ENCODE measurements around the gene UBXN7. TPM values are rescaled to one million over a fixed set of nuclear protein-coding genes. Genes with fewer than 3 reads are reported as not detected.
"Not testable (repeated sequence)": the region's sequence is repeated elsewhere in the genome, so short reads cannot be mapped to it uniquely, and the experiment has no call there.

UBXN7 gene, protein sequence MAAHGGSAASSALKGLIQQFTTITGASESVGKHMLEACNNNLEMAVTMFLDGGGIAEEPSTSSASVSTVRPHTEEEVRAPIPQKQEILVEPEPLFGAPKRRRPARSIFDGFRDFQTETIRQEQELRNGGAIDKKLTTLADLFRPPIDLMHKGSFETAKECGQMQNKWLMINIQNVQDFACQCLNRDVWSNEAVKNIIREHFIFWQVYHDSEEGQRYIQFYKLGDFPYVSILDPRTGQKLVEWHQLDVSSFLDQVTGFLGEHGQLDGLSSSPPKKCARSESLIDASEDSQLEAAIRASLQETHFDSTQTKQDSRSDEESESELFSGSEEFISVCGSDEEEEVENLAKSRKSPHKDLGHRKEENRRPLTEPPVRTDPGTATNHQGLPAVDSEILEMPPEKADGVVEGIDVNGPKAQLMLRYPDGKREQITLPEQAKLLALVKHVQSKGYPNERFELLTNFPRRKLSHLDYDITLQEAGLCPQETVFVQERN
- total RNA-seq: 45.3 and 47.7 TPM in 2 replicates

GRCh38 chr3:196432137-196432879 lies at the start of gene UBXN7:
TSS of gene UBXN7 (minus strand) at chr3:196432427. CDS start at chr3:196432399, 28 bp downstream.
- intact Hi-C loops (cut with micrococcal nuclease): loop anchor here (1.0 to 10.0 kb wide), 15 partner anchors 71 to 1170 kb away; partner anchors contain the start of genes BDH1, CEP19, DLG1 and DYNLT2B

DNA sequence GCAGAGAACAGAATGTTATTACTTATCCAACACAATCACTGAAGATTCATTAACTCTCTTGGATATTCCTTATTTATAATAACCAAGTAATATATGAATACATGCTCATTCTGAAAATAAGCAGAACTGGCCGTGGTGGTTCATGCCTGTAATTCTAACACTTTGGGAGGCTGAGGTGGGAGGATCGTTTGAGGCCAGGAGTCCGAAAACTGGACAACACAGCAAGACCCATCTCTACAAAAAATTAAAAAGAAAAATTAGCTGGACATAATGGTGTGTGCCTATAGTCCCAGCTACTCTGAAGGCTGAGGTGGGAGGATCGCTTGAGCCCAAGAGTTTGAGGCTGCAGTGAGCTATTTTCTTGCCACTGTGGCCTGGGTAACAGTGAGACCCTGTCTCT lies 45.5 kb upstream of the UBXN7 start:
- intact Hi-C loops (cut with micrococcal nuclease): no loop called here

- intact Hi-C loops (cut with micrococcal nuclease): no loop called here
Measured at GRCh38 chr3:196472286-196472685, 40.1 kb upstream of the UBXN7 start.

DNA sequence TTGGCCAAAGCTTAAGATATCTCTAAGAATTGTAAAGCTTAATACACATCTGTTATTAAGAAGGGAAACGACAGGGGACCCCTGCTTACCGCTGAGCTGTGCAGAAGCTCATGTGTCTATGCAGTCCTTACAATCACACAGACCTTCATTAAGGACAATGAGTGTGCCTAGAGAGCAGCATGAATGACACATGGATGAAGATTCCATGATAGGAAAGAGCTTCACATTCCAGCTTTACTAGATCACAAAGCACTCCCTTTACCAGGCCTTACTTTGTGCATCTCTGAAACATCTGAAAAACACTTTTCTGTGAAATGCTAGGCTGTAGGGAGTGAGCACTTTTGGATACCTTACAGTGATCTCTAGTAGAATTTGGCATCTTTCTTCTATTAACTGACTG lies 39.3 kb upstream of the UBXN7 start:
- intact Hi-C loops (cut with micrococcal nuclease): no loop called here

DNA sequence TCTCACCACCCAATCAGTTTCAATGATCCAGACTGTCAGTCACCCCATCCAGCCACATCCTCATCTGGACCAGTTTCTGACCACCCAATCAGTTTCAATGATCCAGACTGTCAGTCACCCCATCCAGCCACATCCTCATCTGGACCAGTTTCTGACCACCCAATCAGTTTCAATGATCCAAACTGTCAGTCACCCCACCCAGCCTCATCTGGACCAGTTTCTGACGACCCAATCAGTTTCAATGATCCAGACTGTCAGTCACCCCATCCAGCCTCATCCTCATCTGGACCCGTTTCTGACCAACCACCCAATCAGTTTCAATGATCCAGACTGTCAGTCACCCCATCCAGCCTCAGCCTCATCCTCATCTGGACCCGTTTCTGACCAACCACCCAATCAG lies 38.0 kb upstream of the UBXN7 start:
- intact Hi-C loops (cut with micrococcal nuclease): not testable (repeated sequence)

GRCh38 chr3:196463804-196464203 lies 31.6 kb upstream of the UBXN7 start:
- intact Hi-C loops (cut with micrococcal nuclease): no loop called here

- intact Hi-C loops (cut with micrococcal nuclease): no loop called here
Measured at GRCh38 chr3:196463478-196463756, 31.2 kb upstream of the UBXN7 start.

- intact Hi-C loops (cut with micrococcal nuclease): not testable (repeated sequence)
Measured at GRCh38 chr3:196462680-196463477, 30.7 kb upstream of the UBXN7 start.

DNA sequence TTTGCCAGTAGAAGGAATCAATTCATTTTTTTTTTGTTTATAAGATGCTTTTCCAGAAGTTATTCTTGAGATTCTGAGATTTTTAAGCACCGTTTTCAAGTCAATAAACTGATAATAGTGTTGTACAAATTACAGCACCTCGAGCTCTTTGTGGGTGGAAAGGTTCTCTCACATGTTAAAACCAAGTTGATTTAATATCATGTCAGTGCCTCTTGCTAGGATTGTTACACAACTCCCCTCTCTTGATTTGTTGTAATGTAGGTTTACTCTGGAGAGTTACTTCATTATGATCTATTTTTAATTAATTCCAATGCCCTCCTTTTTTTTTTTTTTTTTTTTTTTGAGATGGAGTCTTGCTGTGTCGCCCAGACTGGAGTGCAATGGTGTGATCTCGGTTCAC lies 25.8 kb upstream of the UBXN7 start:
- intact Hi-C loops (cut with micrococcal nuclease): no loop called here

GRCh38 chr3:196457470-196457869 lies 25.2 kb upstream of the UBXN7 start:
- intact Hi-C loops (cut with micrococcal nuclease): not testable (repeated sequence)

DNA sequence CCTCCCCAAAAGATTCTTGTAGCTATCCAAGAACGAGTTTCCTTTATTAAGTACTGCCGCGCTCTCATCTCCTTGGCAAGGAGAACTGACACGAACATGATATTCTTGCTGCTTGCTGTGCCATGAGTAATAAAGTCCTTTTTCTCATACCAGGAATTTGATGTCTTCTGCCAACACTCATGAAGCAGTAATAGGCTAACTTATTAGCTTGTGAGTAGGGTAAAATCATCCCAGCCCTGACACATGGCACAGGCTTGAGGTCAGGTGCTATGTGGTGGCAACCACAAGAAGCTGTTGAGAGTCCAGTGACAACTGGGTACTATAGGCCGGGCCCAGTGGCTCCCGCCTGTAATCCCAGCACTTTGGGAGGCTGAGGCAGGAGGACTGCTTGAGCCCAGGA lies 22.7 kb upstream of the UBXN7 start:
- intact Hi-C loops (cut with micrococcal nuclease): no loop called here

DNA sequence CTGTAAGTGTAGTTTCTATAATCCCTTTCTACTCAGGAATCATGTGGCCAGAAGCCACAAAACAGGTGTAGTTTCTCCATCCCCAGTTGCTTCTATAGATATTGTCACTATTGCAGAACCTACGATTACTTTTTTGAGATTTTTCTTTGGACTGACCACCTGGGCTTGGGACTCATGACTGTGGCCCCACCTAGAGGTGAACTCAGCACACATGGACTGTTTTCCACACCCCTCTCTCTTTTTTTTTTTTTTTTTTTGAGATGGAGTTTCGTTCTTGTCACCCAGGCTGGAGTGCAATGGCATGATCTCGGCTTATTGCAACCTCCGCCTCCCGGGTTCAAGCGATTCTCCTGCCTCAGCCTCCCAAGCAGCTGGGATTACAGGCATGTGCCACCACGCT lies 13.2 kb upstream of the UBXN7 start:
- intact Hi-C loops (cut with micrococcal nuclease): not testable (repeated sequence)

GRCh38 chr3:196444500-196444894 lies 12.3 kb upstream of the UBXN7 start:
- intact Hi-C loops (cut with micrococcal nuclease): no loop called here

- intact Hi-C loops (cut with micrococcal nuclease): no loop called here
Measured at GRCh38 chr3:196440696-196441095, 8.5 kb upstream of the UBXN7 start.

- intact Hi-C loops (cut with micrococcal nuclease): no loop called here
Measured at GRCh38 chr3:196440041-196440537, 7.9 kb upstream of the UBXN7 start.

DNA sequence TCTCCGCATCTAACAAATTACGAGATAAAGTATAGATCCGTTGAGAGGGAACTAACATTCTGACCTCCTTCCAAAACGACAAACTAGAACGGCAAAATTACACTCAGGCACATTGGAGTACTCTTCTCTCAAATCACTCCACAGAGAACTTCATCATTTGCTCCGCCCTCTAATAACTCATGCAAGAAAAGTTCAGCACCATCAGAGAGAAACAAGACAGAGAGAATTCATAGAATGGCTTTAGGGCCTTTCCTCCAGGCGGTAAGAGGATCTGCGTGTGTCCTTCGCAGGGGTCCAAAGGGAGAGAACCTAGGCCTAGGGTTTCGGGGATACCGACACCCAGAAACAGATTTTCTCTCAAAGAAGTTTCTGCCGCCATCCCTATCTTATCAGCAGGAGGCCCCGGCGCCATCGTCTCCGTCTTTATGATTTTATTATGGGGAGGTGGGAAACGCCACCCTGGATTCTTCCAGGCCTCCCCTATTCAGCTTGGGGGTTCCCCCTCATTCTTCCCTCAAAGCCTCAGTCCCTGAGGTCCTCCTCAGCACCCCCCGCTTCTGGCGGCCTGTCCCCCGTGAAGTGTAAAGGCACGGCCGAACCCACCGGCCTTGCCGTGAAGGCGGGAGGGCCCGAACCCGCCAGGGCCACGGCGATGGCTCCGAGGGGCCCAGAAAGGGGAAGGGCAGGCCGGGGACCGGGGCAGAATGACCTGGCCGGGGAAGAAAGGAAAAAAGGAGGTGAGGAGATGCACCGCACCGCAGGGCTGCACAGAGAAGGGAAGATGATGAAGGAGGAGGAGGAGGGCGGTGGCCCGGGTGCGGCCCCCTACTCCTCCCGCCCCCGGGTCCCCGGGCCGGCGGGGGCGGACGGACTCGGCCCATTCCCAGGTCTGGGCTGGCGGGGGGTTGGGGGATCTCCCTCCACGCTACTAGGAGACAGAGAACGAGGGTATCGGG lies 768 bp downstream of the UBXN7 start:
- intact Hi-C loops (cut with micrococcal nuclease): loop anchor here (1.0 to 10.0 kb wide), 17 partner anchors 72 to 1169 kb away; partner anchors contain the start of genes BDH1, CEP19, DLG1 and DYNLT2B

DNA sequence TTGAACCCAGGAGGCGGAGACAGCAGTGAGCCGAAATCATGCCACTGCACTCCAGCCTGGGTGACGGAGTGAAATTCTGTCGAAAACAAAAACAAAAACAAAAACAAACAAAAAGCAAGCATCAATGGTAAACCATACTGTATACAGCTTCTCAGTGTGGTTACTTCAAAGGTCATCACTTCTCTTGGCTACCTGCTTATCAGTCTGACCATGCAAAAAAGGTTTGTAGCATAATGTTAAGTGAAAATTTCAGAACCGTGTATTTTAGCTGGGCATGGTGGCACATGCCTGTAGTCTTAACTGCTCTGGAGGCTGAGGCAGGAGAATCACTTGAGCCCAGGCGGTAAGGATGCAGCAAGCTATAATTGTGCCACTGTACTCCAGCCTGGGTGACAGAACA lies 4.2 kb downstream of the UBXN7 start:
- intact Hi-C loops (cut with micrococcal nuclease): no loop called here

- intact Hi-C loops (cut with micrococcal nuclease): not testable (repeated sequence)
Measured at GRCh38 chr3:196424421-196424820, 7.8 kb downstream of the UBXN7 start.

GRCh38 chr3:196423044-196423781 lies 9.0 kb downstream of the UBXN7 start:
- intact Hi-C loops (cut with micrococcal nuclease): no loop called here

- intact Hi-C loops (cut with micrococcal nuclease): not testable (repeated sequence)
Measured at GRCh38 chr3:196421668-196422067, 10.6 kb downstream of the UBXN7 start.

Measured in T-helper 1 cell treated with Interleukin-12 subunit alpha and Interleukin-12 subunit beta and Interleukin-4 antibody, amounts not matched to agents 30 ng/mL and 1 ng/mL, for 36 hours (primary cell).